Measurements from ENCODE around the gene NOS1. TPM values are rescaled to one million over a fixed set of nuclear protein-coding genes. Genes with fewer than 3 reads are reported as not detected.

NOS1 gene
- total RNA-seq, 2 experiments from 2014 or later: not detected

- no peaks in the 10 kb centered on the region for H3K36me3 ChIP-seq (ENCODE audit: insufficient read depth, low read length)
- no peaks in the 10 kb centered on the region for H3K79me2 ChIP-seq (ENCODE audit: insufficient read depth, low read depth, low read length)
- no peak for TF ChIP-seq CTCF (conservative IDR thresholded peaks at IDR 0.05; ENCODE audit: low read length)
- TF ChIP-seq EZH2phosphoT487 (IDR thresholded peaks at IDR 0.05; ENCODE audit: borderline replicate concordance, low read depth, low read length): no peak
- H3K9me3 ChIP-seq (ENCODE audit: low read length): no peaks in the 10 kb centered on the region
- no TSS peak for BruUV-seq (replicated peaks)
- no peaks in the 10 kb centered on the region for H3K9me2 ChIP-seq (ENCODE audit: insufficient read depth, low read length)
- no peak overlapping the region for H3K4me2 ChIP-seq (ENCODE audit: low read length)
- no peak overlapping the region for H3K4me3 ChIP-seq (ENCODE audit: low read depth, low read length, poor library complexity, severe bottlenecking)
- CTCF ChIA-PET (ENCODE audit: unreplicated experiment): no interaction called here
- H3K4me1 ChIP-seq (ENCODE audit: insufficient read depth, low read length, poor library complexity, severe bottlenecking): no peaks in the 10 kb centered on the region
- H4K20me1 ChIP-seq (ENCODE audit: insufficient read depth, low read length): no peaks in the 10 kb centered on the region
- no peak for DNase-seq (ENCODE audit: low spot score)
- POLR2A ChIA-PET: no interaction called here
- intact Hi-C loops (cut with micrococcal nuclease; ENCODE audit: unreplicated experiment): loop anchor here (10.0 kb wide), 1 partner anchor 618 kb away; no protein-coding TSS in a partner anchor
- no peak overlapping the region for H2AFZ ChIP-seq (ENCODE audit: low read length)
- H3K27ac ChIP-seq (ENCODE audit: low read depth, low read length, poor library complexity, severe bottlenecking): no peak overlapping the region
Measured at GRCh38 chr12:117216686-117217085, 144.7 kb downstream of the NOS1 start.

- no peak overlapping the region for H2AFZ ChIP-seq (ENCODE audit: low read length)
- no peak overlapping the region for H3K4me3 ChIP-seq (ENCODE audit: low read depth, low read length, poor library complexity, severe bottlenecking)
- no TSS peak for BruUV-seq (replicated peaks)
- H3K9me2 ChIP-seq (ENCODE audit: insufficient read depth, low read length): no peaks in the 10 kb centered on the region
- no peak overlapping the region for H3K4me2 ChIP-seq (ENCODE audit: low read length)
- no peaks in the 10 kb centered on the region for H3K36me3 ChIP-seq (ENCODE audit: insufficient read depth, low read length)
- no peak for TF ChIP-seq CTCF (conservative IDR thresholded peaks at IDR 0.05; ENCODE audit: low read length)
- no peak for TF ChIP-seq EZH2phosphoT487 (IDR thresholded peaks at IDR 0.05; ENCODE audit: borderline replicate concordance, low read depth, low read length)
- ChIA-PET POLR2A (no interaction called here), CTCF (ENCODE audit: unreplicated experiment) (no interaction called here)
- H3K9me3 ChIP-seq (ENCODE audit: low read length): no peaks in the 10 kb centered on the region
- no peaks in the 10 kb centered on the region for H3K4me1 ChIP-seq (ENCODE audit: insufficient read depth, low read length, poor library complexity, severe bottlenecking)
- no peak overlapping the region for H3K27ac ChIP-seq (ENCODE audit: low read depth, low read length, poor library complexity, severe bottlenecking)
- intact Hi-C loops (cut with micrococcal nuclease; ENCODE audit: unreplicated experiment): loop anchor here (10.0 kb wide), 1 partner anchor 620 kb away; no protein-coding TSS in a partner anchor
- no peaks in the 10 kb centered on the region for H3K79me2 ChIP-seq (ENCODE audit: insufficient read depth, low read depth, low read length)
- no peaks in the 10 kb centered on the region for H4K20me1 ChIP-seq (ENCODE audit: insufficient read depth, low read length)
- DNase-seq (ENCODE audit: low spot score): no peak
Measured at GRCh38 chr12:117214797-117215196, 146.6 kb downstream of the NOS1 start.

DNA sequence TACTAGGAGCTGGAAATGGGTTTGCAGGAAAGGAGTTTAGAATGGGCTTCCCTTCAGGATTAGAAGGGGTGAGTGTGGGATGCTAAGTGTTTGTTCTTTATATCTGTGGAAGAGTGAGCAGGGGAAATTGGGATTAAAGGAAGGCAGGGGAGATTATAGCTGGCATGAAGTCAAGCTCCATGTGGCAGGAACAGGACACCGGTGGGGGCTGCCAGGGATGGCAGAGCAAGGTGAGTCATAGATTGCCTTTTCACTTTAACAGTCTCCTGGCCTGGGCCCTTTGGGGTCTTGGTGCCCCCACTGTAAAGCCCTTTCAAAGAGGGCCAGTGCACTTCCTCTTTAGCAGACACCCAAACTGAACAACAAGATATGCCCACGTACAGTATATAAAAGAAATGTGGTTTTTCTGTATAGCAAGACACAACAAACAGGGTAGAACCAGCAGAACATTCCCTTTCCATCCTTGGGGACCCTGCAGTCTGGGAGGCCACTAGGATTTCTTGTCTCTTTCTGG is 148.1 kb downstream of the NOS1 start:
- no peaks in the 10 kb centered on the region for H3K9me3 ChIP-seq (ENCODE audit: low read length)
- no peaks in the 10 kb centered on the region for H3K36me3 ChIP-seq (ENCODE audit: insufficient read depth, low read length)
- no TSS peak for BruUV-seq (replicated peaks)
- H3K27ac ChIP-seq (ENCODE audit: low read depth, low read length, poor library complexity, severe bottlenecking): no peak overlapping the region
- ChIA-PET CTCF (ENCODE audit: unreplicated experiment) (no interaction called here), POLR2A (no interaction called here)
- no peaks in the 10 kb centered on the region for H4K20me1 ChIP-seq (ENCODE audit: insufficient read depth, low read length)
- intact Hi-C loops (cut with micrococcal nuclease; ENCODE audit: unreplicated experiment): loop anchor here (10.0 kb wide), 1 partner anchor 621 kb away; no protein-coding TSS in a partner anchor
- no peak overlapping the region for H3K4me2 ChIP-seq (ENCODE audit: low read length)
- H3K9me2 ChIP-seq (ENCODE audit: insufficient read depth, low read length): no peaks in the 10 kb centered on the region
- H3K4me1 ChIP-seq (ENCODE audit: insufficient read depth, low read length, poor library complexity, severe bottlenecking): no peaks in the 10 kb centered on the region
- TF ChIP-seq CTCF (conservative IDR thresholded peaks at IDR 0.05; ENCODE audit: low read length): no peak
- TF ChIP-seq EZH2phosphoT487 (IDR thresholded peaks at IDR 0.05; ENCODE audit: borderline replicate concordance, low read depth, low read length): no peak
- no peaks in the 10 kb centered on the region for H3K79me2 ChIP-seq (ENCODE audit: insufficient read depth, low read depth, low read length)
- no peak for DNase-seq (ENCODE audit: low spot score)
- no peak overlapping the region for H3K4me3 ChIP-seq (ENCODE audit: low read depth, low read length, poor library complexity, severe bottlenecking)
- H2AFZ ChIP-seq (ENCODE audit: low read length): no peak overlapping the region
